Medulla oblongata (tissue), 1 donor: ENCODE results near the gene CASS4.

ENCODE experiments used
- DNase-seq: peaks from one replicate; pipeline ENCODE4 v3.0.0-alpha.2; 2015; ENCODE audit errors: extremely low spot score

CASS4 gene

DNA sequence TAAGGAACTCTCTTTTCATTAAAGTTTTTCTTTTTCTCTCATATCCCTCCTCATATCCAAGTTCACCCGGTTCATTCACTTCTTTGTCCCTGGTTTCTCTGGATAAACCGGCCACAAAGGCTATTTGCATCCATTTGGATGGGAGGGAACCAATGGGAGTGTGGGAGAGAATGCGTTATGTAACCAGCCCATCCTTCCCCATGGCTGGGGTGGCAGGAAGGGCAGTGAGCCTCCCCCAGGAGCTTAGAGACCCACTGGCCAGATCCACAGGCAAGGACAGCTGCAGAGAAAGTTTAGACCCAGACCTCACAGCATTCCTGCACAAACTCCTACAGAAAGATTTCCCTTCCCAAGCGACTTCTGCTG lies 10.7 kb downstream of the CASS4 start:
- no peak for DNase-seq

DNA sequence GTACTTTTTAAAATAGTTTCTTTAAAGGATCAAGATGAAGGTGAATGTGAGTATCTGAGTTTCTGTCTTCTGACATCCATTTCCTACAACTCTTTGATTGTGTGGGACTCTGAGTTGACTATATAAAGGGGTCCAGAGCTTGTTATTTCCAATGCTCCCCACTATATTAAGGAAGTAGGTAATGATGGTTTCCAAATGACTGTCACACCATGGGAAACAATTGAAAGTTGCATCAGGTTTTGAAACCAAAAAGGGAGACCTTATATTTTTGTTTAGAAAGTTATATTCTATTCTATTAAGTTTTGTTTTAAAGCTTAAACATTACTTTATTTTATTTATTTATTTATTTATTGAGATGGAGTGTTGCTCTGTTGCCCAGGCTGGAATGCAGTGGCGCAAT lies 11.2 kb downstream of the CASS4 start:
- DNase-seq = no peak

DNA sequence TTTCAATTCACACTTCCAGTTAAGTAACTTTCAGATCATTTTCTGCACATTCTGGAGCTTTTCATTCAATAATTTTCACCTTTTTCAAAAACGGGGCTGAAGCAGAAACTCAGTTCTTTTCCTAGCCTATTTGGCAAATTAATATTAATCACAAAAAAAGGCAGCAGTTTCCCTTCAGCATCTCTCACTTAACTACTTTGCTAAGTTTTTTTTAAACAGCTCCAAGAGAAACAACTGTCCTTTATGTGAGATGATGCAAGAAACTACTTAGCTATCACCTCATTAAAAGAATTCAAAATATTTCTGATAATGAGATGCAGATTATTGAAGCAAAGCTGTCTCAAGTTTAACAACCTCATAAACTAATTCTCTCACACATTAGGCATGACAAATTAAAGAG lies 11.8 kb downstream of the CASS4 start:
- no peak for DNase-seq

DNA sequence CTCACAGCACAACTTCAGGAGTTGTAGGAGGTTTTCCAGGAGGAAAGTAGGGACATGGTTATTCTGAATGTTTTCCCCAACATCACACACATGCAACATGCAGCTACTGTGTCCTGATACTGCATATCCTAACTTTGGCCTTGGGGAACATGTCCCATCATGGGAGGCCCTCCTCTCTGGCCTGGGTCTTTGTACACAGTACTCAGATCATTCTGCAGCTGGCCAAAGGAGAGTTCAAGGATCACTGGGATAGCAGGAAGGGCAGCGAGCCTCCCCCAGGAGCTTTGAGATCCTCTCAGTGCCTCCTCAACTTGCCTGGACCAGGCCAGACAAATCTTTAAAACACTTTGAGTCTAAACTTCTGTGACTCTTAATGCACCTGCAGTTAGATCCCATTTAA lies 12.9 kb downstream of the CASS4 start:
- DNase-seq = no peak

DNA sequence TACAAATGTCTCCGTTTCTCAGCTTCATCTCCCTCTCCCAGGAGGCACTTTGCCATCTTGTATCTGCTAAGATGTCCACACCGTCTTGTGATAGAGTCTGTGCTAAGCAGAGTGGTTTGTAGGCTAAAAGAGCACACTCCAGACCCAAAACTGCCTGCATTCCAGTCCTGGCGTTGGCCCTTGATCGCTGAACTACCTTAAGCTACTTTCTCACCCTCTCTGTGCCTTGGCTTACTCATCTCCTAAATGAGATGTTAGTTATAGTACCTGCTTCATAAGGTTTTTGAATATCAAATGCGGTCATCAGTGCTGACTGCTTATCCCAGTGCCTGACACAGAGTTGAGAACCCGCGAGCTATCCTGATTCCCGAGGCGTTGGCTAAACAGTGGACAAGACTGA lies 14.0 kb downstream of the CASS4 start:
- no peak for DNase-seq

DNA sequence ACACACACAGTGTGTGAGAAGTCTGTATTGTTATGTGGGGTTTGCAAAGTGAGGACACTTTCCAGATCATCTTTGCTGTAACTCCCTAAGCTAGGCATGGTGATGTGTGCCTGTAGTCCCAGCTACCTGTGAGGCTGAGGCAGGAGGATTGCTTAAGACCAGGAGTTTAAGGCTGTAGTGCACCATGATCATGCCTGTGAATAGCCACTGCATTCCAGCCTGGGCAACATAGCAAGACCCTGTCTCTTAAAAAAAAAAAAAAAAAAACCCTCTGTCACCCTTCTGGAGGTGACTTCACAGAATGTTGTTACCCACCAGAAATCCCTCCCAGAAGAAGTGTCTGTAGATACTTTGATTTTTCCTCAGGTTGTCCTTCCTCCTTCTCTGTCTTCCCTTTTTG lies 14.9 kb downstream of the CASS4 start:
- no peak for DNase-seq

DNA sequence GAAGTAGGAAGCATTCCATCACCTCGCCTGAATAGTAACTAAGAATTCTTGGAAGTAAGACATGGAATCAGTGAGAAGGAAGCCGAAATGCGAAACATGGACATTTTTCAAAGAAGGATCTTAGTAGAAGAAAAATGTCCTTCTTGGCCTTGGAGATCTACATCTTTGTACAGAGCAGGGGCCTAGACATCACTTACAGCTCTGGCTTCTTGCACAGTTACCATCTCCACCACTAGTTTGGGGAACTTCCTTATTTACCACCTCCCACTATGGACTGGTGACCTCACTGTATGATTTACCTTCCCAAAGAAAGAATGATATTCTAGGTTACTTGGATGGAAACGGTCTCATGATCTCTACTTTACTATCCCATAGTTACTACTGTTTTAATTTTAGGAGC lies 15.7 kb downstream of the CASS4 start:
- no peak for DNase-seq

DNA sequence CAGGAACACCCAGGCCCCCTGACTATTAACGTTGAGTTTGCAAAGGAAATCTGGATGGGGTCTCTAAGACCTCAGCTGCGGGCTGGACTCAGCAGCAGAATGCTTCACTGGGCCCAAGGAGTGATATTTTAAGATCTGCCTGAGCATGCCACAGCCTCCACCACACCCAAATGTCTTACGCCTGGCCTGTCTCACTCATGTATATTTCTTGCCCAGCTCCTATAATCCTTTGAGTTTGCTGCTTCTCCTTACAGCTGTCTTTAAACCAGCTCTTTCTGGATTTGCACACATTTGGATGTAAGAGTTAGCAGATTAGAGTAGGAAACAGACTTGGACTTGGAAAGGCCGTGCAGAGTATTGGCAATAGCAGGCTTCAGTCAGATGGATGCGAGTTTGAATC lies 16.4 kb downstream of the CASS4 start:
- DNase-seq = no peak

DNA sequence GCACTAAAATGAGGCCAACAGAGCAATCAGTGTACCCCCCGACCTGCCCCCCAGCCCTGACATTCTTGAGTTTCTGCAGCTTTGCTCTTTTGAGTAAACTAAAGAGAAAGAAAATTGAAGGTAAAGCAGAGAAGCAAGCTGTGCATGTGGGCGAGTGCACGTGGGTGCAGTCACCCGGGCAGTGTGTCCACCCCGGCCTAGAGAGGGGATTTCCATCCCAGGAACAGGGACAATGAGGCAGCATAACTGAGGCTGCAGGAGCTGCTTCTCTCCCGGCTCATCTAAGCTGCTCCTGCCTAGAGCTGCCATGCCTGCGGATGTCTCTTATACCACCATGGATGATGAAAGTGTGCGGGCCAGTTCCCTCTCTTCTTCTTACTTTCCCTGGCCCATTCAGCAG lies 16.8 kb downstream of the CASS4 start:
- DNase-seq = no peak

DNA sequence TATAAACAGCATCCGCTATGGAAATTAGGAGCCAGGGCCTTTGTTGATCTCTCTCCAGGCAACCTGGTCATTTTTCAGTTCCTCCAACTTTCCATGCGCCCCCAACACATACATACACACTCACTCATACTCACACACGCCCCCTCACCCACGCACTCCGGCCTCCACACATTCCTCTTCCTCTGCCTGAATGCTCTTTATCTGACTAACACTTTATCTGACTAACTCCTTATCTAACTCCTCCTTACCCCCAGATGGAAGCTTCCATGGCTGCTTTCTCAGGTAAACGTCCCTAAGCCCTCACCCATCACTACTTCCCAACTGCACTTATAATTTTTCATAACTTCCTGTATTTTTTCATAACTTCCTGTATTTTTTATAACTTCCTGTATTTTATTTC lies 17.4 kb downstream of the CASS4 start:
- no peak for DNase-seq

DNA sequence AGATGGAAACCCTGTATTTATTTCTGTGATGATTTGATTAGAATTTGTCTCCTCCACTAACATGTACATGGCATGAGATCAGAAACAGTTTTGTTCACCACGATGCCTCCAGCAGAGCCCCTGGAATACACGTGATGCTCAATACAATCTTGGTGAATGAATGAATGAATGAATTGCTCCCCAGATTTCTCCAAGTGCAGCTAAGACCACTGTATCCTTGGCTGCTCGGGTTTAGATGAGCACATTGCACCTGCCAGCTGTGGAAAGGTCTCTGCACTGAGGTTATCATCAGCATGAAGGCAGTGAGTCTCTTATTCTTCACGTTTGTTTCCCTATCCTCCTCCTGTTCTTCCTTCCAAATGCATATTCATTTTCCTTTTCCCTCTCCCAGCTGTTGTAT lies 17.9 kb downstream of the CASS4 start:
- DNase-seq = no peak

DNA sequence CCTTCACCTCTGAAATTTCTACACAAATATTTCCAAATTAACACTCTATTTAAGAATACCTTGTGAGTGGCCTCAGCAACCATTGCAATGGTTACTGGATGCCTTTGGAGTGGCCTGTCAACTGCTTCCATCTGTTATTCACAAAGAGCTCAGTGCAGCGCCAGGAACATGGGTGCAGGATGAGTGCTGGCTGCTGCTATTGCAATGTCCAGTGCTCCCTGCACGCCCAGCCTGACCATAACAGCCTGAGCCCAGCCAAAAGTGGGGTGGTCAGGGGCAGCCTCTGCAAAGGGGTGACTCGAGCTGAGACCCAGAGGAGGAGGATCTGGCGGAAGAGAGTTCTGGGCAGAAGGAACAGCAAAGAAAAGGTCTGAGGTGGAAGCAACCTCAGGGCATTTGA lies 18.4 kb downstream of the CASS4 start:
- no peak for DNase-seq

DNA sequence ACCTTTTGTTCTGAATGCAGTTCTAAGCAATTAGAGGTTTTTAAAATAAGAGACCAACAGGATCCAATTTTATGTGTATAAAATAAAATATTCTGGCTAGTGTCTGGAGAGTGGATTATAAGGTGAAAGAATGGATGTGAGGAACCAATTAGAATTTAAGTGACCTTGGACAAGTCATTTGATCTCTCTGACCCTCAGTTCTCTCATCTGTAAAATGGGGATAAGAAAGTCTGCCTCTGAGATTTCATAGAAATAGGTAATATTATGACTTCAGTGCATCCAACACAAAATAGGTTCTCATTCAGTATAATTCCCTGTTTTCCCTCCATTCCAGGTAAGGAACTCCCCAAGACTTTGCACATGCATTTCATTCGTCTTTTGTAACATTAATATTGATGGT lies 18.9 kb downstream of the CASS4 start:
- DNase-seq = no peak

DNA sequence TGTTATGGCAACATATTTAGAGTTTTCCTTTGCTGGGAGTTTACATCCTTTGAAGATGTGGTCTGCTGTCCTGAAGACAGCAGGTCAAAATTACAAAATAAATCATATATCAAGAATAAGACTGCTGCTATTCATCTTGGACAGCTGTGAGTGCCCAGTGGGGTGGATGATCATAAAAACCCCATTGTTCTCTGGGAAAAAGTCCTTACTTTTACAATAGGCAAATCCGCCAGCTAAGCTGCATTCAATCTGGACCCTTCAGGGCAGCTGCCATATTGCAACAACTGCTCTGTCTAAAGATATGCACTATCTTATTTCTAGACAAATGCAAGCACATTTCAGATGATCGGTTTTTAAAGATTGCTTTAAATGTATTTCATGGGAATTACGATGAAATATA lies 19.4 kb downstream of the CASS4 start:
- peak; percentile 51 for DNase-seq

DNA sequence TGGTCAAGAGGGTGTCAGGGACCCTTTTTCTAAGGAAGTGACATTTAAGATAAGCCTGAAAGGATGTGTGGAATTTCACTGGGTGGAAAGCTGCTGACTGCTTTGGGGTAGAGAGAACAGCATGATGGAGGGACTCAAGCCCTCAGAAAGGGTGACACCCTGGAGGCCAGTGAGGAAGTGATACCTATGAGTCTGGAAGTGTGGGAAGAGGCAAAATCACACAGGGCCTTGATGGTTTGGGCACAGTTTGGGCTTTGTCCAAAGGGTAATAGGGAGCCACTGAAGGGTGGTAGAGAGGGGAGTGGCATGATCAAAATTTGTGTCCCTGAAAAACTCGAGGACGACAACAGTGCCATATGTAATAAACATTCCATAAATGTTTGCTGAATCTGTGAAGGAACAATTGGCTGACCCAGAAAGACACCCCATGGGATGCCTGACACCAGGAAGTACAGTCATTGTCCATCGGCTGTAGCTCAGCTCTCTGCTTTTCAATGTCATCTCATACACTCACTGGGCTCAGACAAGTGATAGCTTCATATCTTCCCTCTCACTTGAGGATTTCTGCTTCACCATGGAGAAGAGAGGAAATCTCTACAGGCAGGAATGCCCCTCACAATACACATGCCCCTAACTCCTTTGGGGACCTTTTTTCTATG lies 21.3 kb downstream of the CASS4 start:
- no peak for DNase-seq

DNA sequence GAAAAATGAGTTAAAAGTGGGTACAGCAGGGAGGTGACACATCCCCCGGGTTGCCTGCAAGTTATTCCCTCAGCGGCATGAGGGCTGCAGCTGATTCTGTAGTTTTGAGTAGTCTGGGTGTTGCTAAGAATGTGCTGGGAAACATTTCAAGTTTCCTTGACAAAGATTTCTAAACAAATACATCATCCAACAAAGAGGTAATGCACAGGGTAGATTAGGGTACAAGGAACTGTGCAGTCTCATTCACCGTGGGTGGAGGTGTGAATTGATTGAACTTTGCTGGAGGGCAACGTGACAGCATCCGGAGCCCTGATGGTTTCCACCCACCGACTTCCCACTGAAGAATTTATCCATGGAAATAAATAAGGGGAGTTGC lies 21.8 kb downstream of the CASS4 start:
- DNase-seq = no peak

DNA sequence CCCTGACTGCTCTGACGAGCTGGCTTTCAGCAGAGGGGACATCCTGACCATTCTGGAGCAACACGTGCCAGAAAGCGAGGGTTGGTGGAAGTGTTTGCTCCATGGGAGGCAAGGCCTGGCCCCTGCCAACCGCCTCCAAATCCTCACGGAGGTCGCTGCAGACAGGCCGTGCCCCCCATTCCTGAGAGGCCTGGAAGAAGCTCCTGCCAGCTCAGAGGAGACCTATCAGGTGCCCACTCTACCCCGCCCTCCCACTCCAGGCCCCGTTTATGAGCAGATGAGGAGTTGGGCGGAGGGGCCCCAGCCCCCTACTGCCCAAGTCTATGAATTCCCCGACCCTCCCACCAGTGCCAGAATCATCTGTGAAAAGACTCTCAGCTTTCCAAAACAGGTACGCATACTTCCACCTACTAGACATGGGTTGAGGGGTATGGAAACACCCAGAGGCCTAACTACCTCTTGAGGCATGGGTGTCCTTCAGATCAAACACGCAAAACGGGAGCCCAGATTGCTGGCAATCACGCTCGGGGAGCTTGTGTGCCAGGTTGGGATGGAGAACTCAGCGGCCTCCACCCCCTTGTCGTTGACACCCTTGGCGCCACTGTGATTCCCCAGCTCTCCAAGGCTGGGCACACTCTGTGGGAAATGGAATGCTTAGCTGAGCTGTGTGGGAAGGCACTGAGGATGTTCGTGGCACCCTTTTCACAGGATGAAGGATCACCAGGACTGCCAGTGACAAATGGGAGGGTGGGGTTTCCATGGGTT lies 25.3 kb downstream of the CASS4 start:
- DNase-seq = no peak

DNA sequence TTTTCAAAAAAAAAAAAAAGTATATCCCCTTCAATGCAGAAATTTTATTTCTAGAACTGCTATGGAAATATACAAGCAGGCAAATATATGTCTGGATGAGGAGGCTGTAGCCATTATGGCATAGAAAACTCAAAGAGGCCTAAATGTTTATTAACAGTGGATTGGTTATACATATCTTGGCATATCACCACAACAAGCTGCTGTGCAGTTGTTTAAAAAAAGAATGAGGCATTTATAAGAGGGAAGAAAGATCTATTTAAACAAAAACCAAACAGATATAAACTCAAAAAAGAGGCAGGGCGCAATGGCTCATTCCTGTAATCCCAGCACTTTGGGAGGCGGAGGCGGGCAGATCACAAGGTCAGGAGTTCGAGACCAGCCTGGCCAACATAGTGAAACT lies 26.2 kb downstream of the CASS4 start:
- no peak for DNase-seq

DNA sequence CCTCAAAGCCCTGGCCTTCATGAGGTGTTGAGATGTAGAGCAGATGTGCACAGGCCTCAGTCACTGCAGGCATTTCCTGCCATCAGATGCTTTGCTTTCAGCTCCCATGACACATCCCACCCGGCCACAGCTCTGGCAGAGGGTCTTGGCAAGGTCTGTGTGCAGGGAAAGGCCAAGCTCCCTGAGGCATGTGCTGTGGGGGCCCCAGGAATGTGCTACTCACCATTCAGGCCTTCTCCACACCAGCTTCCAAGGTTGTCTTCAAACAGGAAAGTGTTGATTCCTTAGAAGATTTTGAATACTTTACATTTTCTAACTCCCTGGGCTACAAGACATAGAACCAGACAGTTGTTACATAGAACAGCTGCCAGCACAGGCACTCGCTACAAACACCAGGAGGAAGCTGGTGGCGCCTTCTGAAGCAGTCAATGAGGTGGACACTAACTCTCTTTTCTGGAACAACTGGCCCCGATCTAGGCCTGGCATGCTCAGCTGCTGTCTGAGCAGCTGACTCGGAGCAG lies 27.8 kb downstream of the CASS4 start:
- peak; percentile 40 for DNase-seq

DNA sequence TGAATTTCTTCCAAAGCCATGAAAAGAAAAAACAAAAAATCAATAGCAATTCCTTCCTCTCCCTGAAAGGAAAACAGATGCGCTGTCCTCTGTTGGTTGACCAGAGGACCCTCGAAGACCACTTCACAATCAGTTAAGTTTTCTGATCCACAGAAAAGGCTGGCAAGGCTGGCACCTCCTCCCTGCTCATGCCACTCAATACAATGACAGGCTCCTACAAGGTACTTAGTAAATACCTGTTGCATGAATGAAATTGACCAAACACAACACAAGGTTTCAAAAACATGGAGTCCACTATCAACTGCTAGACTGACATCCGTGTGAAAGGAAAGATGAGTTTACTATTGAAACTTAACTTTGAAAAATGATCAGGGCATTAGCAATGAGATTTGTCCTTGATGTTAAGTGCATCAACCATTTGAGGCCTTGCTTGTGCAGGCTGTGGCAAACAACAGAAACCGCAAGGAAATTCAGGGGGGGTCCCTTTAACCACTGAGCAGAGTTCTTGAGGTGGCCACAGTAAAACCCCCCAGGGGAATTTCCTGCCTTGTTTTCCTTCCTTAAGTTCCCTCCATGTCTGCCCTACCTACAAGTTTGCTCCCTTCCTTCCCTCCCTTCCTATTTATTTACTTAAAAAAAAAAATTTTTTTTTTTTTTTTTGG lies 28.4 kb downstream of the CASS4 start:
- DNase-seq = no peak

DNA sequence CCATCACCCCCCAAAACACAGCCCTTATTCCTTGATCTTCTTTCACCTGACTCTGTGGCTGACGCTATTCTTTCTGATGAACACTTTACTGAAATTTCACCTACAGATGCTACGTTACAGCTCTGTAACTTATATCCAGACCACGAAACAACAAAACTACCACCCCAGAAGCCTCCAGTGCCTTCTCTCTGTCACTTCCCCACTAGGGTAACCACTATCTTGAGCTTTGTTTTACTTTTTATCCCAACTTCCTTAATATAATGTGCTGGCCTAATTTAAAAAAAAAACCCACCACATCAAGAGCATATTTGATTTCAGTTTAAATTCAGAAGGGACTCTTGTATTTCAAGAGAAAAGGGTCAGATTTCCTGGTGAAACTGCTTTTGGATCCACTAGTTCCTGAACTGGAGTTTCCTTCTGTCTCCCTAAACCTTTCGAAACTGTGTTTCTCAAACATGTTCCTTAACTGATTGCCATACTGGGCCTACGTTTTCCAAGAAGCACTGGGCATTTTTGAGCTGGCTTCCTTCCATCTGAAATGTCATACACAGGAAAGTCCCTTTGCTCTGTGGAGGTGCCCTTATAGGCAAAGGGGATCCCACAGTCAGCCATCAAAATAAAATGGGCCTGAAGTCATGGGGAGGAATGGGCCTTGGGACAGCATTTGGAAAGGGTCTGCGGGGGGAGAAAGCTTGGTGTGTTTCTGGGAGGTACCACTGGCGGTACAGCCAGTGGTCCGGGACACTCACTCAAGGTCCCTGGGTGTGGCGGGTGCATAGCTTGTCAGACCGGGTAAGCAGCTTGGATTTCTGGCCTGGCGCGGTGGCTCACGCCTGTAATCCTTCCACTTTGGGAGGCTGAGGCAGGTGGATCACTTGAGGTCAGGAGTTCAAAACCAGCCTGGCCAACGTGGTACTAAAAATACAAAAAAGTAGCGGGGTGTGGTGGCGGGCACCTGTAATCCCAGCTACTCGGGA lies 30.6 kb downstream of the CASS4 start:
- no peak for DNase-seq
